Measurements from ENCODE around the gene FIGNL1.

- TF ChIP-seq CTCF (IDR thresholded peaks at IDR 0.05) (no peak), EZH2 (IDR thresholded peaks at IDR 0.05; ENCODE audit: borderline replicate concordance, insufficient read depth, low read depth, low read length, poor library complexity, severe bottlenecking) (no peak)
These were observed 21.2 kb downstream of the FIGNL1 start for GRCh38 chr7:50428911-50429310.

Data from B cell (primary cell).